ENCODE results near the gene EPB41L4B.

Gene EPB41L4B

DNA sequence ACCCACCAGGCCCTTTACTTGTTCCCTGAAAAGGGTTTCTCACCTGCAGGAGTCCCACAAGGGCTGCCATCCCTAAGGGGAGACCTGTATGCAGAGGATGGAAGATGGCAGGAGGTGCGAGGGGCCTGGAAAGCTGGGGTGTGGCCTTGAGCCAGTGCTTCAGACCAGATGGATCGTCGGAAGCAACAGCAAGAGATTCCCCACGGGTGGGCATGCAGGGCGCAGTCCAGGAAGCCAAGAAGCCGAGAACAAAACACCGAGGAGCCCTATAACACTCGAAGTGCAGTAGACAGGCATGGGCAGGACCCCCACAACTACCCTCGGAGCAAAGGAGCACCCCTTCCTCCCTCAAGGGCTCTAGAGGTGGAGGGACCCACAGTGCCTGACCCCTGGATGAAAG lies 129.1 kb downstream of the EPB41L4B start:
- DNase-seq, result no peak

DNA sequence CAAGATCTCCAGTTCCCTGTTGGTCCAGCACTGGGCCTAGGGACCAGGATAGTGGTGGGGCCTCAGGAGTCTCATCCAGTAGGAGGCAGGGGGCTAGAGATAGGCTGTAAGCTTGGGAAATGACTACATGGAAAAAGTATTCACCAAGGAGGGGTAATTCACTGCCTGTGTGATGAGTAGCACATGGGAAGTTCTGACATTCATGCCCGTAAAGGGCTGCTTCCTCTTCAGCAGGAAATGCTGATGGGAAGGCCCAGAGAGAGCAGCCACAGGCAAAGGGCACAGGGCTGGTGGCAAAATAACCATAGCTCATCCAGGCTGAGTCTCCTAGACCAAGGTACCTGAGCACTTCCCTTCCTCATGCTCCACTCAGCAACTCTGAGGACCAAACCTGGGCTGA lies 130.7 kb downstream of the EPB41L4B start:
- no peak for DNase-seq

DNA sequence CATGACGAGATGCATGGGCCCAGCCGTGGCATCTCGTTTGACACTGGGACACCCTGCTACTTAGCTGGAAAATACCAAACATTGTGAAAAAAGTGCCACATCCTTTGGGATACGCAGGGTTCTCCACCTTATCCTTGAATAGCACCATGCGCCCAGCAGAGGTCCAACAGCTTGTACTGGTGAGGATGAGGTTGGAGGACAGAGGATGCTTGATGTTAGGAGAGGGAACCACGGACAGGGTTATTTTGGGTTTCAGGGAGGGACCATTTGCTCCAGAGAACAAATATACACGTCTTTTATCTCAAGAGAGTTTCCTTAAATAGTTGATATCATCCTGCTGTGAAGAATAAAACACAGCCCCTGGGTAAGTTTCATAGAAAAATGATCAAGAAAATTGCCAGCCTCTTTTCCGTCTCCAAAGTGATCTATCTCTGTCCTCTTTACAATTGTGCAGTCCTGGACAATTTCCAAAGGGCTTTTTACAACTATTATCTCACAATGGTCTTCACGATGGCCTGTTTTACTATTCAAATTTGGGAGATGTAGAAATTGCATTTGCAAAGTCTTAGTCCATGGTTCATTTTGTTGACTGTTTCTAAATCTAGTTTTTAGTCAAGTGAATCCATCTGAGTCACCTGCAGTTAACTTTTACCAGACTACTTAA lies 133.9 kb downstream of the EPB41L4B start:
- no peak for DNase-seq

DNA sequence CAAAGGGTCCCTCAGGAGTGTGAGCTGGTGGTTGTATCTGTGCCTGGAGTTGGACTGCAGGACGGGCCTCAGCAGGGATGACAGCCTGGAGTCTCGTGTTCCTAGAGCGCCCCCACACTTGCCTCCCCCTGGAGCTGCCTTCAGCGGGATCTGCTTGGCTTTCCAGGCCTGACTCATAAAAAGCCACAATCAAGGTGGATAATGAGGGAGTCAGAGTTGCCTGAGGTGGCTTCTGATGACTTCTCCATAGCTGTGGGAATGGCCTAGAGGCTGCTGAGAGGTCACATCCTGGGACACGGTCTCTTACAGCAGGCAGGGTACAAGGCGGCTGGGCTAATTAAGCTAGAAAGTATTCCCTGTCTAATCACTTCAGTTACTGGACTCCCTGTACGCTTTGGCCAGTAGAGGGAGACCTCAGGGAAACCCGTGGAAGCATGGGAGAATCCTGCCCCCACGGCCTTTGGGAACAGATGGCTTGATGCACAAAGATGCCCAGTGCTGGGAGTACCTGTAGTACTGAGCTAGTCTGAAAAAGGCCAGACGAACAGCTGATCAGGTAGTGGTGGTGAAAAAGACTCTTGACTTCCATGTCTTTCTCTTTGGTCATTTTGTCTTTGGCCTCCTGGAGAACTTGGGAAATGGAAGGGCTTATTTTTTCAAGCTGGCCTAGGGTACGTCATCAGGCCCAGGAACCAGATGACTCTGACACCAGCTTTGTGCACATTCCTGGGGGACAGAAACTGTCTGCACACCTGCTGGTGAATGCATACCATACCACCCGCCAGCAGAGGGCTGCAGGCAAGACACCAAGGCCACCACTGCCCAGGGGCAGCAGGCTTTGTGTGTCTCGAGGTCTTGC lies 137.7 kb downstream of the EPB41L4B start:
- DNase-seq, result no peak

DNA sequence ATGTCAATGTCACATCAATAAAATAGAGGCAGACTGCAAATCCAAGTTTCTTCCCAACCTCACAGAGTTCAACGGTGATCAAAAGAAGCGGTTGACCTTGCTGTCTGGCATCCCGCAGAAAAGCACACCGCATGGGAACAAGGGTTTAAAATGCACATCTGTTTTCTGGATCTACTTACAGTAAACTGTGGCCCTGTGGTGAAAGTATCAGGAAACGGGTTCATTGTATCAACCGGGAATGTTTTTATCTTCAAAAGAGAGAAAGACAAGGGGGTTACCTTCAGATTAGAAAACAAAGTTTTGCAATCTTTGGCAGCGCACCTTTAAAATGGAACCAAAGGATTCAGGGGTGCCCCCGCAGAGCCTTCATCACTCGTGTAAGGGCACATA lies 138.3 kb downstream of the EPB41L4B start:
- DNase-seq, result no peak

DNA sequence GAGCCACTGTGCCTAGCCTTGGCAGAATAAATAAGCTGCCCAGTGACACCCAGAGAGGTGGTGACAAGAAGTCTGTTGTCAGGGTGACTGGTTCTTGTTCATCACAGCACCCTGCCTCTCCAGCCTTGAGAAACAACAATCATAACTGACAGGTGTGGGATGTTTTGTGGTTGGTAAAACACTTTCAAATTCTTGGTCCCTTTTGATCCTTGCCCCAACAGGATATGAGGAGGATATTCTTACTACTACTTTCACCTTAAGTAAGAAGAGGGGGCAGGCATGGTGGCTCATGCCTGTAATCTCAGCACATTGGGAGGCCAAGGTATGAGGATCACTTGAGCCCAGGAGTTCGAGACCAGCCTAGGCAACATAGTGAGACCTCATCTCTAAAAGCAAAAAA lies 139.6 kb downstream of the EPB41L4B start:
- no peak for DNase-seq

DNA sequence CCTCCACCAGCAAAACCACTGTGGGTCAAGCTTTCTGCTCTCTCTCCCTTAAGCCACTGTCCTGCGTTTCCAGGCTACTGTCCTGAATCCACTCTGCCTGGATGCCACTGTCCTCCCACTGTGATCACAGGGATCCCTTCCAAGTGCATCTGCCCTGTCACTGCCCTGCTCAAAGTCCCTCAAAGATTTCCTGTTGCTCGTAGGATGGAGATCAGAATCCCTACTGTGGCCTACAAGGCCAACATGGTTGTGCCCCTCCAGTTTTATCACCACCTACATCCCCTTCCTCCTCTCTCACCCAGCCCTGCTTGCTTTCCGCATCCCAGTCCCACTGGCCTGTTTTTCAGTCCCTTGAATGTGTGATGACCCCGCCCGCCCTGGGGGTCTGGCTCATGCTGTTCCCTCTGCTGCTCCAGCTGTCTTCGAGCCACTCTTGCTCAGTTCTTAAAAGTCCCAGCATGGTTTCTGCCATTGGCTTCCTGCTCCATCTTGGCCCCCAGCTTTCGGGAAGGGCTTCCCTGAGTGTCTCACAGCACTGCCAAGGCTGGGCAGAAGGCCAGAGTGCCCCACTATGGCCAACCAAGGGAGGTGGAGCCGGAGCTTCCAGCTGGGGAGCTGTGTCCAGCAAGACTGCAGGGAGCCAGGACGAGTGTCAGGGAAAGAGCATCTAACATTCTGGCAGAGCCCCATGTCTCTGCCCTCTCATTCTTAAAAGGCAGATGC lies 140.9 kb downstream of the EPB41L4B start:
- DNase-seq, result no peak

DNA sequence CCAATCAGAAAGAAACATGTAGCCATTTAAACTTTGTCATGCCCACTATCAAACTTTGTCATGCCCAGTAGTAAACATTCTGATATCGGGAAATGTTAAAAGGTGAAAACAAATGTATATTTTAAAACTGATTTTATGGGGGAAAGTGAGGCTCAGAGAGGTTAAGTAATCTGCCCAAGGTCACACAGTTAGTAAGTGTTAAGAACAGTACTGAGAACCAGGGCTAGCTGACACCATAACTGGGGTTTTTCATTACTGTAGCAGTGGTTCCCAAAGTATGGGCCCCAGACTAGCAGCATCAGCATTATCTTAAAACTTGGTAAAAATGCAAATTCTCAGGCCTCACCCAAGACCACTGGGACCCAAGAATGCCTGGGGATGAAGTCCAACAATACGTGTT lies 143.9 kb downstream of the EPB41L4B start:
- no peak for DNase-seq

DNA sequence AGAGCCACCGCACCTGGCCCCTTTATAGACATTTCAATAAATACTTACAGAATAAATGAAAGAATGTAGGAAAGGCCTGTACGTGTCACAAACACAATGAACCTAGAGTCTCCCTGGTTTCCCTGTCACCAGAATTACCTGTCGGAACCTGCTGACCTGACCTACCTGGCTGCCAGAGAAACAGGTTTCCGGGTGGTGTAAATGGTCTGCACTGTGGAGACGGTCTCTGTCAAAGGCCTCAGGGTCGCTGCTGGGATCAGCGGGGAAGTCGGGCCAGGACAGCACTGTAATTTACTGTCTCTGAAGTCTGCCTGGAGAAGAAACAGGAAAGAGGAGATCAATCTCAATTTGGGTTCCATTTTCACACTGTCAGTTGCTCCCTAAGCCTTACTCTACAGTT lies 144.5 kb downstream of the EPB41L4B start:
- DNase-seq, result no peak

DNA sequence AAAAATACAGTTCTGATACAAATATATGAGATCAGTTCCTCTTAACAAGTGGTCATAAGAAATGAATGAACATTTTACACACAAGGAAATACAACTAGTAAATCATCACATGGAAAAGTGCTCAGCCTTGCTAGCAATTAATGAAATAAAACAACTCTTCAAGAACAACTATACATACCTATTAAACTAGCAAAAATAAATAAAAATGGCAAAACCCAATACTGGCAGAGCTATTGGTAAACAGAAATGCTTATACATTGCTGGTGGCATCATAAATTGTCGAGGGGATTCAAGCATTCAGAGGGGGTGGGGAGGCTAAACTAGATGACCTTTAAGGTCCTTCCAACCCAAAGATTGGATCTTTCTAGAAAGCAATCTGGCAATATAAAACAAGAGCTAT lies 147.9 kb downstream of the EPB41L4B start:
- DNase-seq, result no peak

DNA sequence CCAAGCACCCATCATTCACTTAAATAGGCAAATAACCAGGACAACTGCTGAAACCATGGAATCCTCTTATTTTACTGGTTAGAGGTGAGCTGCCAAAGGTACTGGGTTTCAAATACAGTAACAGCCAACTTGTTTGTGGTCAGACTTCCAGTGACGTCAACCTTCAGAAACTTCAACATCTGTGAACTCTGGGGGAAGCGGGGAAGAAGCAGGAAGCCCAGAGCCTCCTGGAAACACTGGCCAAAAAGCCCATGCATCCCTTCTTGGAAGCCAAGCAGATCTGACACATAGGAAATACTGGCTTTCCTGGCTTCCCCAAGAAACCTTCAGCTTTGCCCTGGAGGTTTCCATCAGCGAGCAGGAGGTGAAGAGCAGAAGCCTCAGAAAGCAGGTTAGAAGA lies 148.9 kb downstream of the EPB41L4B start:
- DNase-seq, result no peak

DNA sequence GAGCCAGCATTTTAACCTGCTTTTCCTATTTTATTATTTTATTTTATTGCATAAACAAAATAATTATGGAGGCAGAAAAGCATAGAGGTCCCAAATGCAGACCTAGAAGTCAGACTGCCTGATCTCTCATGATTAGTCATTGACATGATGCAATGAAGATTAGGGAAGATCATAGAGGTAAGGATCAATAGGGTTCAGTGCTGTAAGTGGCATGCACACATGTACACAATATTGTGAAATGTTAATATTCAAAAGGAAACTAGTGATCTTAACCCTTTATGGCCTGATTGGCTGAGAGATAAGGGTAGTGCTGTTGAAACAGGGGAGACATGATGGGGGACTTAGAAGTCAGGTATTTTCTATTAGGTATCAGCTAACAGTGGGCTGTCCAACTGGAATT lies 152.7 kb downstream of the EPB41L4B start:
- DNase-seq, result no peak

DNA sequence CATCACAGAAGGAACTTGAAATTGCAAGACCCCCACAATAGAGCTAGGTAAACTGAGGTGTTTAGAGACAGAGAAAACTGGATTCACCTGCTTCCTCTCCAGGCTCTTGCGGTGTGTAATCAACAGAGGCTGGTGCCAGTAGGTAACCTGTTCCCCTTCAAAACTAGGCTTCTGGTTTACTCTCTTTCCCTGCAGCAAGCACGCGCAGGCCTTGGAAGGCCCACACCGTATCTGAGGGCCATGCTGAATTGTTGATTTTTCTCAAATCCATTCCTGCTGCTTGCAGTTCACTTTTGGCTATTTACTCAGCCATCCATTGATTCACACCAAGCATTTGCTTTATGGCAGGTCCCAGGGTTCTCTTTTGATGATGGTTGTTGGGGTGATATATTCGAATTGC lies 153.1 kb downstream of the EPB41L4B start:
- no peak for DNase-seq

DNA sequence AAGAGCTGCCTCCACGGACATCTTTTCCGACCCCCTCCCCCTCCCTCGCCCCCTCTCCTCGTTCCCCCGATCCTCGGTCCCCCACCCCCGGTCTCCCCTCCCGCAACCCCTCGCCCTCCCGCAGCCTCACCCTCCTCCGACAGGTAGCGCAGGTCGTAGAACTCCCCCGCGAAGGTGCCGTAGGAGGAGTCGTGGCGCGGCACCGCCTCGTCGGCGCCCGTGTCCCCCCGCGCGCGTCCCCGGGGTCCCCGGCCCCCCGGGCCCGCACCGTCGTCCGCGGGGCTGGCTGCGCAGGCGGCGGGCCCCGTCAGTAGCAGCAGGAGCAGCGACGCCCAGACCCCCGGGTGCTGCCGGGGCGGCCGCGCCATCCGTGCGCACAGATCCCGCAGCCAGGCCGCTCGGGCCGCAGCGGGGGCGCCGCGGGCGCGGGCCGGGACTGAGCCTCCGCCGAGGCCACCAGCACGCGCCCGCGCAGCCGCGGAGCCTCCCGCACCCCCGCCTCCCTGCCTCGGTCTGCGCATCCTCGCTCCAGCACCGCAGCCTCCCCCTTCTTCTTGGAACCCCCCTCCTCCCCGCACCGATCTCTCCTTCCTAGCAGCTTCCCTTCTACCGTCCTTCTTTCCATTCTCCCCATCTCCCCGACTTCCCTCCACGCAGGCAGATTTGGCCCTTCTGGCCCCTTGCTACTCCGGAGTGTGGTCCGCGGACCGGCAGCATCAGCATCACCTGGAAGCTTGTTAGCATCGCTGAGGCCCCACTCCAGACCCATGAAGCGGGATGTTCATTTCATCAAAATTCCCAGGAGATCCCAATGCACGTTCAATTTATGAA lies 153.9 kb downstream of the EPB41L4B start, which contains the start of gene FRRS1L:
TSS of gene FRRS1L (minus strand) at position 479 of the 831 bp plus-strand sequence. CDS start at position 368, 111 bp downstream.
- DNase-seq, result no peak

DNA sequence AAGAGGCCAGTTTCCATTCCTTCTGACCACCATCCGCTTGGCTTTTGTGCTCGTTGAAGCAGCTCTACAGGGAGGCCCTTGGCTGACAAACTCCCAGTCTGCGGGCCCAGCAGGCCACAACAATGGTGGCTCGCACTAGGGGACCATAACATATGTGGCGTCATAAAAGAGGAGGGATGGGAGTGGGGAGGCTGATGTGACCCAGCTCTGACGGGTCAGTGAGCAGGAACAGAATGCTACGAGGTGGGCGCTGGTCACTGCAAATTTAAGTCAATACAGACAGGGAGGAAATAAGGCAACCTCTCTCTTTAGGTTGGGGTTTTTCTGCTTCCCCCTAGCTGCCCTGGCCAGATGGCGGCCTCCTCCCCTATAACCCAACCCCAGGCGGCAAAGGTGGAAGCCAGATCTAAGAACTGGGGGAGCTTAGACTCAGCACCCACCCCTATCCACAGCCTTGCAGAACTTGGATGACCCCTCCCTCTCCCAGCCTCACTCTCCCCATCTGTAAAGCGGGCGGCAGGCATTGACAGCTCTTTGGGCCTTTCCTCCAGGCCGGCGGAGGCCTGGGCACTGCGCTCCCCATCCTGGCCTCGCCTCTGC lies 154.6 kb downstream of the EPB41L4B start:
- no peak for DNase-seq

DNA sequence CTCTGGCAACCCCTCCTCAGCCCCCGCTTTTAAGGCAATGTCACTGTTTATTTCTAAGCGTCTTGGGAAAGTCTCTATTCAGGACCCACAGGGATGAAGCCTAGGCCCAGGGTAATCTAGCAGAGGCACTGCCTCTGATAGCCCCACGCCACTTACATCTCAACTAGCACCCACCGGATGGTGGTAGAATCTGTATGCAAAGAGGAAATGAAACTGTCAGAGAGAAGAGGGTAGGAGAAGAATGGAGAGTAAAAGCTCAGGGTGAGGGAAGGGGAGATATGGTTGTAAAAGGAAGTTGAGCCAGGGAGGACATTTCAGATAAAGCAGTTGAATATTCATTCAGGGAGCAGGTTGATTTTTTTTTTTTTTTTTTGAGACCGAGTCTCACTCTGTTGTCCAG lies 156.8 kb downstream of the EPB41L4B start:
- no peak for DNase-seq

DNA sequence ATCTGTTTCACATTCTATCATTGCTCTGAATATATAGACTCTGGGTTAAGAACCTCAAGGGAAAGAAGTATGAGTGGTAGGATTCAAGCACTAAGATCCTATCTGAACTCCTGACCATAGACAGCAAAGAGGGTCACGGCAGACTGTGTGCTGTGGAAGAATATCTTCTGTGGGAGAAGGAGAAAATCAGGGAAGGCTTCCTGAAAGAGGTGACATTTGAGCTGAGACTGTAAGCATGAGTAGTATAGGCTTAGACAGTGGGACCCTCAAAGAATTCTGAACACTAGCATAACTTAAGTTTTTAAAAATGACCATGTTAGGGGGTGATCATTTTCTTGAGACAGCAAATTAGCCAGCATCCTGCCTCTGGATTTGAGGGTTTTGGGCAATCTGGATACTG lies 157.7 kb downstream of the EPB41L4B start:
- DNase-seq, result no peak

DNA sequence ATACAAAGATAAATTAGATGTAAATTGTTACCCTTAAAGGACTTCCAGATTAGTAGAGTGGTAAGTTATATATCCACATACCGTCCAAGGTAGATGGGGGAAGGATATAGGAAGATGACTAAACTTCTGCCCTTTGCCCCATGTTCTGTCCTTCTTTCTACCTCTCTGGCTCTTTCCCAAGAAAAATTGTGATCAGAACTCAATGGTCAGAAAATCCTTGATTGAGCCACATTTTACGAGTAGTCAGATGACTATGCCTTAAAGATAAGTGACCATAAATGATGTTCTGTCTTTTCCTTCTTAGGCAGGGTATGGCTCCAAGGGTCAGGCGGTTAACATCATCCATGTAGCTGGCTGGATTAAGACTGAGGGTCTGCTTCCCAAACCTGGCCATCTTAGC lies 158.2 kb downstream of the EPB41L4B start:
- DNase-seq, result no peak

DNA sequence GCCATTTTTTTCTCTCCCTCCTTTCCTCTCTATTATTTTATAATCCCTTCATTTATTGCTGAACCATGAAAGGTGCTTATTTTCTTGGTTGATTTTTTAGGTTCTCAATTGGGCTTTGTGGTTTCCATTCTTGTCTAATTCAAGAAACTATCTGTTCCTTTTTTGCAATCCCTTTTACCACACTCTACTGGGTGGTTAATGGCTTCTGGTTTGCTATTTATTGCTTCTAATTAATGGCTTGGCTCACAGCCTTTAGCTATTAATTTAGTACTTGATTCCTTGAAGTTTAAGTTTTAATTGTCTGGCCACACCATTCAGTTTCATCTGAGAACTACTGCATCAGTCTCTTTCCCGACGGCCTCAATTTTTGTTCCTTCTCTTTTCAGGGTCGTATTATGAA lies 159.4 kb downstream of the EPB41L4B start:
- no peak for DNase-seq

DNA sequence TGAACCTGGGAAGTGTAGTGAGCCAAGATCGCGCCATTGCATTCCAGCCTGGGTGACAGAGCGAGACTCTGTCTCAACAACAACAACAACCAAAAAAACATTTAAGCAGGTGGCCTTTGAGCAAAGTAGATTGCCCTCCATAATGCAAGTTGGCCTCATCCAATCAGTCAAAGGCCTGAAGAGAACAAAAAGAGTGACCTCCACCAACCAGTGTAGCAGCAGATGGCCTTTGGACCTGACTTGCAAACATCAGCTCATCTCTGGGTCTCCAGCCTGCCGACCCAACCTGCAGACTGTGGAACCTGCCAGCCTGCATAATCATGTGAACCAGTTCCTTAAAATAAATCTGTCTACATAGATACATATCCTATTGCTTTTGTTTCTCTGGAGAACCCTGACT lies 161.3 kb downstream of the EPB41L4B start:
- DNase-seq, result no peak

DNA sequence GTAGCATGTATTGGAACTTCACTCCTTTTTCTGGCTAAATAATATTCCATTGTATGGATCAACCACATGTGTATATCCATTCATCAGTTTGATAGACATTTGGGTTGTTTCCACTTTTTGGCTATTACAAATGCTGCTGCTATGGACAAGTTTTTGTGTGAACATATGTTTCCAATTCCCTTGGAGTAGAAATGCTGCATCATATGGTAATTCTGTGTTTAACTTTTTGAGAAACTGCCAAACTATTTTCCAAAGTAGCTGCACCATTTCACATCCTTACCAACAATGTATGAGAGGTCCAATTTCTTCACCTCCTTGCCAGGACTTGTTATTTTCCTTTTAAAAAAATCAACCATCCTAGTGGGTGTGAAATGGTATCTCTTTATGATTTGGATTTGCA lies 162.2 kb downstream of the EPB41L4B start:
- no peak for DNase-seq

DNA sequence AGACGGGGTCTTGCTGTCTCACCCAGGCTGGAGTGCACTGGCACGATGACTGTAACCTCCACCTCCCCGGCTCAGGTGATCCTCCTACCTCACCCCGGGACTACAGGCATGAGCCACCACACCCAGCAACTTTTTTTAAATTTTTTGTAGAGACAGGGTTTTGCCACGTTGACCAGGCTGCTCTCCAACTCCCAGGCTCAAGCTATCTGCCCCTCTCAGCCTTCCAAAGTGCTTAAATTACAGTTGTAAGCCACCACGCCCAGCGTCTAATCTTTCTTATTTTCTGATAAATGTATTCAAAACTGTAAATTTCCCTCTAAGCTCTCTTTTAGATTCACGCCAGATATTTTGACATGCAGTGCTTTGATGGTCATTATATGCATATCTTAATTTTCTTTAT lies 164.2 kb downstream of the EPB41L4B start:
- no peak for DNase-seq
